Panc1 (cell line): ENCODE data around the gene B4GALNT2.

Source experiments
- CTCF ChIP-seq: fragments of 450-650 bp; IDR thresholded peaks from 2 replicates; pipeline ENCODE4 v1.5.1; 2017; ENCODE audit warnings: mild to moderate bottlenecking
- POLR2AphosphoS5 ChIP-seq: IDR thresholded peaks from 2 replicates; pipeline ENCODE4 v1.6.1; 2012; ENCODE audit warnings: mild to moderate bottlenecking, low read depth, low read length, moderate library complexity

- TF ChIP-seq CTCF (no peak), POLR2AphosphoS5 (no peak)
These were observed 1.7 kb upstream of the B4GALNT2 start for GRCh38 chr17:49130891-49131290.
